Fibroblast of pulmonary artery (primary cell): ENCODE results near the gene RBBP6.

Source experiments
- DNase-seq: peaks from one replicate; pipeline ENCODE4 v3.0.0-alpha.2; 2010; ENCODE audit warnings: low read depth
- H3K4me3 ChIP-seq: replicated peaks from 2 replicates; pipeline ENCODE4 v1.5.1; 2011; ENCODE audit warnings: low read depth, mild to moderate bottlenecking, control low read depth, low read length, moderate library complexity
- TF ChIP-seq, protein P1 (sequence below): IDR thresholded peaks from 2 replicates; pipeline ENCODE4 v1.5.1; 2011; ENCODE audit warnings: mild to moderate bottlenecking, control low read depth, low read length, inconsistent platforms; ENCODE audit errors: missing control alignments

RBBP6 gene

DNA sequence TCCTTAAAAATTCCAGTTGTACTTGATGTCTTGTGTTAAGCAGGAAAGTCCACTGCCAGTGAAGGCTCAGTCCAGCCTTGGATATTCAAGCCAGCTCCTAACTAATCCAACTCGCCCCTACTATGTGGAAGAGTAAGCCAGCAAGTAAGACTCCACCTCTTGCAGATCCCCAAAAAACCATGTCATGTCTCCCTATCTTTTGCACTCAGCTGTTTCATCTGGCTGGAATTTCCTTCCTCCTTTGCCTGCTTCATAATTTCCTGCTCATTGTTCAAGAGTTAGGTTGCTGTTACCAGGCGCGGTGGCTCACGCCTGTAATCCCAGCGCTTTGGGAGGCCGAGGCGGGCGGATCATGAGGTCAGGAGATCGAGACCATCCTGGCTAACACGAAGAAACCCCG is 37.8 kb downstream of the RBBP6 start:
- H3K4me3 ChIP-seq: no peak overlapping the region
- DNase-seq: peak; percentile 60
- TF ChIP-seq, protein P1, sequence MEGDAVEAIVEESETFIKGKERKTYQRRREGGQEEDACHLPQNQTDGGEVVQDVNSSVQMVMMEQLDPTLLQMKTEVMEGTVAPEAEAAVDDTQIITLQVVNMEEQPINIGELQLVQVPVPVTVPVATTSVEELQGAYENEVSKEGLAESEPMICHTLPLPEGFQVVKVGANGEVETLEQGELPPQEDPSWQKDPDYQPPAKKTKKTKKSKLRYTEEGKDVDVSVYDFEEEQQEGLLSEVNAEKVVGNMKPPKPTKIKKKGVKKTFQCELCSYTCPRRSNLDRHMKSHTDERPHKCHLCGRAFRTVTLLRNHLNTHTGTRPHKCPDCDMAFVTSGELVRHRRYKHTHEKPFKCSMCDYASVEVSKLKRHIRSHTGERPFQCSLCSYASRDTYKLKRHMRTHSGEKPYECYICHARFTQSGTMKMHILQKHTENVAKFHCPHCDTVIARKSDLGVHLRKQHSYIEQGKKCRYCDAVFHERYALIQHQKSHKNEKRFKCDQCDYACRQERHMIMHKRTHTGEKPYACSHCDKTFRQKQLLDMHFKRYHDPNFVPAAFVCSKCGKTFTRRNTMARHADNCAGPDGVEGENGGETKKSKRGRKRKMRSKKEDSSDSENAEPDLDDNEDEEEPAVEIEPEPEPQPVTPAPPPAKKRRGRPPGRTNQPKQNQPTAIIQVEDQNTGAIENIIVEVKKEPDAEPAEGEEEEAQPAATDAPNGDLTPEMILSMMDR: no peak

DNA sequence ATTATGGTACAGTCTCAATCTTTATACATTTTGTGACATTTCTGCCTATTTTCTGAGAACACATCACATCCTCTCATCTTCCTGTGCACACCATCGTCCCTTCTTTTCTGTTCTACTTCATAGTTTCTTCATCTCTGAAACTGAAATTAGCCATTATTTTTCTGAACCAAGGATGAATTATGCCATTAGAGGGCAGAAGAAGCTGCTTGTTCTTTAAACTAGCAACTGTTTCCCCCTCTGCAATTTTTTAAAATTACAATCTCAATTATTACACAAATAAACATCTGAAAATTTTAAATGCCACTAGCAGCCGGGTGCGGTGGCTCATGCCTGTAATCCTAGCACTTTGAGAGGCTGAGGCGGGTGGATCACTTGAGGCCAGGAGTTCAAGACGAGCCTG is 41.3 kb downstream of the RBBP6 start:
- TF ChIP-seq, protein P1: peak; percentile 53
- H3K4me3 ChIP-seq: no peak overlapping the region
- peak; percentile 63 for DNase-seq

GRCh38 chr16:24583494-24583893 is 44.1 kb downstream of the RBBP6 start:
- TF ChIP-seq, protein P1: no peak

DNA sequence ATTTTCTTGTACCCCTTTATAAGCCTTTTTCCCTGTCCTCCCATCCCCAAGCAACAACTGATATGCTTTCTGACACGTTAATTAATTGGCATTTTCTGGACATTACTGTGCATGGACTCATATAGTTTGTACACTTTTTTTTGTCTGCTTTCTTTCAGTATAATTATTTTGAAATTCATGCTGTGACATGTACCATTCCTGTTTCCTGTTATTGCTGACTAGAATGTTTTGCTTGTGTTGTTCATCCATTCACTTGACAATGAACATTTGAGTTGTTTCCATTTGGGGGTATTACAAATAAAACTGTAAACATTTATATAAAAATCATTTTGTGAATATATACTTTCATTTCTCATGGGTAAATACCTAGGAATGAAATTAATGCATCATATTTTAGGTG is 50.6 kb downstream of the RBBP6 start:
- TF ChIP-seq, protein P1: no peak
- peak; percentile 3 for DNase-seq
- H3K4me3 ChIP-seq: no peak overlapping the region

More at GRCh38 chr16:24583494-24583893, 44.1 kb downstream of the RBBP6 start:
- DNase-seq: no peak
- no peak overlapping the region for H3K4me3 ChIP-seq

DNA sequence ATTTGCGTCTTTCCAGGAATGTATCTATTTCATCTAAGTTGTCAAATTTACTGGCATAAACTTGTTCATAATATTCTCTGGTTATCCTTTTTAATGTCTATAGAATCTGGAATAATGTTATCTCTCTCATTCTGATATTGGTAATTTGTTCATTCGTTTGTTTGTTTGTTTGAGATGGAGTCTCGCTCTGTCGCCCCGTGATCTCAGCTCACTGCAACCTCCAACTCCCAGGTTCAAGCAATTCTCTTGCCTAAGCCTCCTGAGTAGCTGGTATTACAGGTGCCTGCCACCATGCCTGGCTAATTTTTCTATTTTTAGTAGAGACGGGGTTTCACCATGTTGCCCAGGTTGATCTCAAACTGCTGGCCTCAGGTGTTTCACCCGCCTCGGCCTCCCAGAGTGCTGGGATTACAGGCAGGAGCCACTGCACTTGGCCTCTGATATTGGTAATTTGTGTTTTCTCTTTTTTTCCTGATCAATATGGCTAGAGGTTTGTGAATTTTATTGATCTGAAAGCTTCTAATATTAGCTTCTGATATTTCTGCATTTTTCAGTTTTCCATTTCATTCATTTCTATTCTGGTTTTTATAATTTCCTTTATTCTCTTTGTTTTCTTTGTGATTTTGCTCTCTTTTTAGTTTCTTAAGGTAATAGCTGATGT is 59.5 kb downstream of the RBBP6 start:
- TF ChIP-seq, protein P1: no peak
- no peak for DNase-seq
- H3K4me3 ChIP-seq: no peak overlapping the region

DNA sequence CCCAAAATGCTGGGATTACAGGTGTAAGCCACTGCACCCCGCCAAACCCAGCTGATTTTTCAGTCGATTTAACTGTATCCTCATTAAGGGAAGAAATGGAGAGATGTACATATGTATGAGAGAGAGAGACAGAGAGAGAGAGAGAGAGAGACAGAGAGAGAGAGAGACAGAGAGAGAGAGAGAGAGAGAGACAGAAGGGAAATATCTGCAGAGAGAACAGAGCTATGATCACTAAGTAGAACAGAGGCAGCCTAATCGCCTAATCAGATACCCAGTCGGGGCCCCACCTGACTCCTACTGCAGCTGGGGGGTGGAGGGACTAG is 70.0 kb downstream of the RBBP6 start:
- no peak overlapping the region for H3K4me3 ChIP-seq
- TF ChIP-seq, protein P1: no peak
- no peak for DNase-seq

DNA sequence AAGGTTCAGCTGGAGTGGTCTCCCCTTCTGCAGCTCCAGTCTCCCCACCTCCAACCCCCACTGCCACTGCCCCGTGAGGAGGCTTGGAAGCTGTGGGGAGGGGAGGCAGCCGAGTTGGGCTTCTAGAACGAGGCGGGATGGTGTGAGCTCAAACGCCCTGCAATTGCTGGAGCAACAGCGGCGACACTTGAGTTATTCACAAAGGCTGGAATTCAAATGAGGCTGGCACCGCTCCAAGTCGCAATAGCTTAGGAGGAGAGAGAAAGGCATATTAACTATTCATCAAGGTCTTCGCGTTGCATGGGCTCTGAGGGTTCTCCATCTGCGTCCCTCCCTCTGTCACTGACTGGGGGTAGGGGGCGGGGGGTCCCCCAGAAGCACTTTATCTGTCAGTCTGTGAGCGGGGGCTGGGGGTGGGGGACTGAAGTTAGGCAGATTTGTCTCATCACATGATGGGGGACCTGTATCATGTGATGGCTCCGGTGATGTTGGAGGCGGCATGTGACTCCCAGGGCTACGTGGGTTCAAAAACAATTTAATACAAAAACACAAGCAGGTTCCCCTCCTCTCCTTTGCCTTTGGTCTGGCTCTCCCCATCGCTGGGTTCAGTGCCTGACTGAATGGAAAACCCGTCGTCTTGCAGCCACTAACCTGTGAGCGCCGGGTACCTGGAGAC is 70.5 kb downstream of the RBBP6 start:
- TF ChIP-seq, protein P1: no peak
- DNase-seq: peak; percentile 63
- H3K4me3 ChIP-seq: peak overlapping the region; percentile 14
